ENCODE measurements around the gene RPTOR.

DNA sequence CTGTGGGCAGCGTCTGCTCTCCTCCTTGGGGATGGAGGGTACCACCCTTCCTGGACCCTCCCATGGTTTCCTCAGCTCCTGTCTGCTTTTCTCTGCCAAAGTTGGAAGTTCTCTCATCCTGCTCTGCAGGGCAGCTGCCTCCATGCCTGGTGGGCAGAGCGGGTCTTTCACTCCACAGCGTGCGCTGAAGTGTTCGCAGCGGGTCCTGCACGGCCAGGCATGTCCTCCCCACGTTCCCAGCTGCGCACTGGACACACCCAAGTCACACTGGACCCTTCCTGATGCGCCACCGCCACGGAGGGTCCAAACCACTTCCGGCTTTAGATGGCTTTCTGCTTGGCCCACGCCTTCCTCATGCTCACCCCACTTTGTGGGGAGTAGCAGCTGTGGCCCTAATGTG lies 34.5 kb upstream of the RPTOR start:
- TF ChIP-seq, protein P1, sequence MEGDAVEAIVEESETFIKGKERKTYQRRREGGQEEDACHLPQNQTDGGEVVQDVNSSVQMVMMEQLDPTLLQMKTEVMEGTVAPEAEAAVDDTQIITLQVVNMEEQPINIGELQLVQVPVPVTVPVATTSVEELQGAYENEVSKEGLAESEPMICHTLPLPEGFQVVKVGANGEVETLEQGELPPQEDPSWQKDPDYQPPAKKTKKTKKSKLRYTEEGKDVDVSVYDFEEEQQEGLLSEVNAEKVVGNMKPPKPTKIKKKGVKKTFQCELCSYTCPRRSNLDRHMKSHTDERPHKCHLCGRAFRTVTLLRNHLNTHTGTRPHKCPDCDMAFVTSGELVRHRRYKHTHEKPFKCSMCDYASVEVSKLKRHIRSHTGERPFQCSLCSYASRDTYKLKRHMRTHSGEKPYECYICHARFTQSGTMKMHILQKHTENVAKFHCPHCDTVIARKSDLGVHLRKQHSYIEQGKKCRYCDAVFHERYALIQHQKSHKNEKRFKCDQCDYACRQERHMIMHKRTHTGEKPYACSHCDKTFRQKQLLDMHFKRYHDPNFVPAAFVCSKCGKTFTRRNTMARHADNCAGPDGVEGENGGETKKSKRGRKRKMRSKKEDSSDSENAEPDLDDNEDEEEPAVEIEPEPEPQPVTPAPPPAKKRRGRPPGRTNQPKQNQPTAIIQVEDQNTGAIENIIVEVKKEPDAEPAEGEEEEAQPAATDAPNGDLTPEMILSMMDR (IDR thresholded peaks at IDR 0.05): no peak
- TF ChIP-seq POLR2A (IDR thresholded peaks at IDR 0.05): no peak
